Ishikawa (cell line): ENCODE measurements around the gene TMEM151A.

ENCODE experiments used
- CEBPB ChIP-seq: IDR thresholded peaks from 2 replicates; pipeline ENCODE4 v1.6.1; 2012
- EP300 ChIP-seq: IDR thresholded peaks from 2 replicates; pipeline ENCODE4 v1.6.1; 2012; ENCODE audit warnings: borderline replicate concordance
- FOXM1 ChIP-seq: IDR thresholded peaks from 2 replicates; pipeline ENCODE4 v1.6.1; 2012; ENCODE audit warnings: low read depth, borderline replicate concordance
- NFIC ChIP-seq: IDR thresholded peaks from 2 replicates; pipeline ENCODE4 v1.6.1; 2012
- TF ChIP-seq, protein P1 (sequence below): IDR thresholded peaks from 2 replicates; pipeline ENCODE4 v1.6.1; 2012
- TF ChIP-seq, protein P2 (sequence below): IDR thresholded peaks from 2 replicates; pipeline ENCODE4 v1.6.1; 2012
- TF ChIP-seq, protein P3 (sequence below): IDR thresholded peaks from 2 replicates; pipeline ENCODE4 v1.6.1; 2012; ENCODE audit warnings: low read depth, mild to moderate bottlenecking

DNA sequence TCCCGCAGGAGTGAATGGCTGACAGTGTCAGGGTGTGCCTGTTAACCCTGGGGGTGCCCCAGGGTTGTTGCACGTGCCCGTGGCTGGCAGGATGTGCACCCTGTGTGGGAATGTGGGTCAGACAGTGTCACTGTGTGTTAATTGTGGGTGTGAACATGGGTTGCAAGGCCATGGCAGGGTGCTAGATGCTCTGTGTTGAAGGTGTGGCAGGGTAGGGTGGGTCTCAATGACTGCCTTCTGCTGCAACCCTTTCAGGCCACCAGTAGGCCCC lies 36.3 kb downstream of the TMEM151A start:
- TF ChIP-seq, protein P1, sequence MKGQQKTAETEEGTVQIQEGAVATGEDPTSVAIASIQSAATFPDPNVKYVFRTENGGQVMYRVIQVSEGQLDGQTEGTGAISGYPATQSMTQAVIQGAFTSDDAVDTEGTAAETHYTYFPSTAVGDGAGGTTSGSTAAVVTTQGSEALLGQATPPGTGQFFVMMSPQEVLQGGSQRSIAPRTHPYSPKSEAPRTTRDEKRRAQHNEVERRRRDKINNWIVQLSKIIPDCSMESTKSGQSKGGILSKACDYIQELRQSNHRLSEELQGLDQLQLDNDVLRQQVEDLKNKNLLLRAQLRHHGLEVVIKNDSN, result no peak
- TF ChIP-seq, protein P2, sequence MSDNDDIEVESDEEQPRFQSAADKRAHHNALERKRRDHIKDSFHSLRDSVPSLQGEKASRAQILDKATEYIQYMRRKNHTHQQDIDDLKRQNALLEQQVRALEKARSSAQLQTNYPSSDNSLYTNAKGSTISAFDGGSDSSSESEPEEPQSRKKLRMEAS, result no peak
- TF ChIP-seq FOXM1 (no peak), CEBPB (no peak), EP300 (no peak), NFIC (no peak)
- TF ChIP-seq, protein P3, sequence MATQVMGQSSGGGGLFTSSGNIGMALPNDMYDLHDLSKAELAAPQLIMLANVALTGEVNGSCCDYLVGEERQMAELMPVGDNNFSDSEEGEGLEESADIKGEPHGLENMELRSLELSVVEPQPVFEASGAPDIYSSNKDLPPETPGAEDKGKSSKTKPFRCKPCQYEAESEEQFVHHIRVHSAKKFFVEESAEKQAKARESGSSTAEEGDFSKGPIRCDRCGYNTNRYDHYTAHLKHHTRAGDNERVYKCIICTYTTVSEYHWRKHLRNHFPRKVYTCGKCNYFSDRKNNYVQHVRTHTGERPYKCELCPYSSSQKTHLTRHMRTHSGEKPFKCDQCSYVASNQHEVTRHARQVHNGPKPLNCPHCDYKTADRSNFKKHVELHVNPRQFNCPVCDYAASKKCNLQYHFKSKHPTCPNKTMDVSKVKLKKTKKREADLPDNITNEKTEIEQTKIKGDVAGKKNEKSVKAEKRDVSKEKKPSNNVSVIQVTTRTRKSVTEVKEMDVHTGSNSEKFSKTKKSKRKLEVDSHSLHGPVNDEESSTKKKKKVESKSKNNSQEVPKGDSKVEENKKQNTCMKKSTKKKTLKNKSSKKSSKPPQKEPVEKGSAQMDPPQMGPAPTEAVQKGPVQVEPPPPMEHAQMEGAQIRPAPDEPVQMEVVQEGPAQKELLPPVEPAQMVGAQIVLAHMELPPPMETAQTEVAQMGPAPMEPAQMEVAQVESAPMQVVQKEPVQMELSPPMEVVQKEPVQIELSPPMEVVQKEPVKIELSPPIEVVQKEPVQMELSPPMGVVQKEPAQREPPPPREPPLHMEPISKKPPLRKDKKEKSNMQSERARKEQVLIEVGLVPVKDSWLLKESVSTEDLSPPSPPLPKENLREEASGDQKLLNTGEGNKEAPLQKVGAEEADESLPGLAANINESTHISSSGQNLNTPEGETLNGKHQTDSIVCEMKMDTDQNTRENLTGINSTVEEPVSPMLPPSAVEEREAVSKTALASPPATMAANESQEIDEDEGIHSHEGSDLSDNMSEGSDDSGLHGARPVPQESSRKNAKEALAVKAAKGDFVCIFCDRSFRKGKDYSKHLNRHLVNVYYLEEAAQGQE, result no peak
